COLO668 (cell line): ENCODE measurements around the gene TAS2R10.
"Not testable (repeated sequence)": the region's sequence is repeated elsewhere in the genome, so short reads cannot be mapped to it uniquely, and the experiment has no call there.

Experiments used
- DNase-seq: peaks from one replicate; lab custom pipeline; 2025; ENCODE audit not compliant: unreplicated experiment; lab: John Stamatoyannopoulos, UW

Gene TAS2R10, protein sequence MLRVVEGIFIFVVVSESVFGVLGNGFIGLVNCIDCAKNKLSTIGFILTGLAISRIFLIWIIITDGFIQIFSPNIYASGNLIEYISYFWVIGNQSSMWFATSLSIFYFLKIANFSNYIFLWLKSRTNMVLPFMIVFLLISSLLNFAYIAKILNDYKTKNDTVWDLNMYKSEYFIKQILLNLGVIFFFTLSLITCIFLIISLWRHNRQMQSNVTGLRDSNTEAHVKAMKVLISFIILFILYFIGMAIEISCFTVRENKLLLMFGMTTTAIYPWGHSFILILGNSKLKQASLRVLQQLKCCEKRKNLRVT

DNA sequence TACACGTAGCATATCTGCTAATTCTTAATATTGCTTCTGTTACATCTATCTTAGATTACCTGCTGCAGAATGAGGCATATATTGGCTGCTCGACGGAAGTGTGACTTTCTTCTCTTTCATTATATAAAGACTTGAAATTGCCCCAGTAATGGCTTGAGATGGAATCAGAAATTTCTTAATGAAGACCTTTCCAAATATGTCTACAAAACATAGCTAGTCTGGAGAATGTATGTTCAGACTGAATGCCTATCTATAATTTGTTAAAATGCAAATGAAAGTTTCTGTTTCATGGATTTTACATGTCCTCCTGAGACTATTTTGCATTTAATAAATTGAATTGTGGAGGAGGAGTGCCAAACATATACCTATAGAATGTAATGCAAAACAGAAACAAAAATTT is at the start of gene TAS2R10:
Gene TAS2R10 (minus strand): TSS at position 101 of the 400 bp plus-strand sequence. CDS start 89 bp downstream, at position 12.
- no peak for DNase-seq

DNA sequence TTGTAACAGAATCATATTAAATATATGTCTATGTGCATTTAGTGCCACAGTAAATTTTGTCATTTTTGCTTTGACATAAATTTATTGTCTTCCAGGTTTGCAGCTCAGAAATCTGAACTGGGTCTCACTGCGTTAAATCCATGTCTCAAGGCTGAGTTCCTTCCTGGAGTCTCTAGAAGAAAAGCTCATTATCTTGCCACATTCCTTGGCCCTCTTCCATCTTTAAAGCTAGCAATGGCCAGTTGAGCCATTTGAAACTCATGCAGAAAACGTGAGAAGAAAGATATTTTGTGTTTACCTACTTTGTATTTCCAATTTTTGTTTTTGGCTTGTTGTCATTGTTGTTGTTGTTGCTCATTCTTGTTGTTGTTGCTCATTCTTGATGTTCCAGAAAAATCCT is 47.2 kb upstream of the TAS2R10 start:
- DNase-seq: no peak

DNA sequence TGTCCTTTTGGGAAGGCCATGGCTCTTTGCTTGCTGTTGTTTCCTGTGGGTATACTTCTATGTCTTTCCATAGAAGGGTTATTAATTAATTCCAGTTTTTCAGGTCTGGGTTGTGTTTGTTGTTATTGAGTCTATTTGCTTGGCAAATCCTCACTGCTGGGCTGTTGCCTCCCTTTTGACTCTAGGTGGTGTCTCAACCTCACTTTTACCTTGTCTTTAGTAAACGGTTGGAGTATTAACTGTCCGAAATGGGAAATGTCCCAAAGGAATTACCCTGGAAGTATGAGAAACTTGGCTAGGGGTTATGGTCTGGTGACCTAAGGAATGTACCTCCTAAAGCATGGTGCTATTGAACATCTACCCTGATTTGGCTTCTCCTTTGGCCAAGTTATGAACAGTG is 41.2 kb upstream of the TAS2R10 start:
- no peak for DNase-seq

DNA sequence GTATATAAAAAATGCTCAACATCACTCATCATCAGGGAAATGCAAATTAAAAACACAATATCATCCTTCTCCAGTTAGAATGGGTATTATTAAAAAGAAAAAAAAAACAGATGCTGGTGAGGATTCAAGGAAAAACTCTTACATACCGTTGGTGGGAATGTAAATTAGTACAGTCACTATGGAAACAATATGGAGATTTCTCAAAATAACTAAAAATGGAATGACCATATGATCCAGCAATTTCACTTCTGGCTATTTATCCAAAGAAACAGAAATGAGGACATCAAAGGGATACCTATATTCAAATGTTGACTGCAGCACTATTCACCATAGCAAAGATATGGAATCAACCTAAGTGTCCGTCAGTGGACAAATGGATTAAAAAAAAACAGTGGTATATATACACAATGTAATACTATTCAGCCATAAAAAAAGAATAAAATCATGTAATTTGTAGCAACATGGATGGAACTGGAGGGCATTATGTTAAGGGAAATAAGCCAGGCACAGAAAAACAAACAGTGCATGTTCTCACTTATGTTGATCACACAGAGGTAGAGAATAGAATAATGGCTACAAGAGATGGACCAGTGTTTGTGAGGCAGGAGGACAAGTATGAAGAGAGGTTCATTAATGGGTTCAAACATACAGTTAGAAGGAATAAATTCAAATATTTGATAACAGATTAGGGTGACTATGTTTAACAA is 37.5 kb upstream of the TAS2R10 start:
- DNase-seq: no peak

DNA sequence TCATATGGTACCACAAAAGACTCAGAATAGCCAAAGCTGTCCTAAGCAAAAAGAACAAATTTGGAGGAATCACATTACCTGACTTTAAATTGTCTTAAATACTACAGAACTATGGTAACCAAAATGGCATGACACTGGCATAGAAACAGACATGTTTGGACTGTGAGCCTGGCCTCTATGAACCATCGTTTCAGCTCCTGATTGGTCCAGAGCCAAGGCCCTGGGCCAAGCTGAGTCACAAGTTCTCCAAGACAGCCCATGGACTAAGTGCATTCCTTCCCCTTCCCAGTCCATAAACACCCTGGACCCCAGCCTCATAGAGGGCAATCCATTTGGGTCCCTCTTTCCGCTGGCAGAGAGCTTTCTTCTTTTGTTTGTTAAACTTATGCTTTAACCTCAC is 35.2 kb upstream of the TAS2R10 start:
- no peak for DNase-seq

DNA sequence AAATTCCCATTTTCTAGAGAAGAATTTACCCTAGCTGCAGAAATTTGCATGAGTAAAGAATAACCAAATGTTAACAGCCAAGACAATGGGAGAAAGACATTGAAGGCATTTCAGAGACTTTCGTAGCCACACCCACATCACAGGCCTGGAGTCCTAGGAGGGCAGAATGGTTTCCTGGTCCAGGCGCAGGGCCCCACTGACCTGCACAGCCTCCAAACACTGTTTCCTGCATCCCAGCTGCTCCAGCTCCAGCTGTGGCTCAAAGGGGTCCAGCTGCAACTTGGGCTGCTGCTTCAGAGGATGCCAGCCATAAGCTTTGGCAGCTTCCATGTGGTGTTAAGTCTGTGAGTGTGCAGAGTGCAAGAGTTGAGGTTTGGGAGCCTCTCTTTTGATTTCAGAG is 29.6 kb upstream of the TAS2R10 start:
- no peak for DNase-seq

DNA sequence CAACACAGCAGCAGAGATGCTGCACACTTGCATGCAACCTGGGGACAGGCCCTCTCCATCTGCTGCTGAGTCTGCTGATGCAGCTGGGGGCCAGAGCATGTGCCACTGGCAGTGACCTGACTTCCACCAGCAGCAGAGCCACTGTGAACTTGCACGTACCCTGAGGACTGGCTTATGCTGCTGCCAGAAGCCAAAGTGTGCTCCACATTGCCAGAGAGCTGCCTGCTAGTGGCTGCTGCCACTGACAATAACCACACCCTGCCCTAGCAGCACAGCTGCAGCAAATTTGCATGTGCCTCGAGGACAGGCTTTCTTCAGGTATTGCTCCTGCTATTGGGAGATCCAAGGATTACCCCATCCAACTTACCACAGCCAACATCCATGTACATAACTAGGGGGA is 27.6 kb upstream of the TAS2R10 start:
- DNase-seq: no peak

DNA sequence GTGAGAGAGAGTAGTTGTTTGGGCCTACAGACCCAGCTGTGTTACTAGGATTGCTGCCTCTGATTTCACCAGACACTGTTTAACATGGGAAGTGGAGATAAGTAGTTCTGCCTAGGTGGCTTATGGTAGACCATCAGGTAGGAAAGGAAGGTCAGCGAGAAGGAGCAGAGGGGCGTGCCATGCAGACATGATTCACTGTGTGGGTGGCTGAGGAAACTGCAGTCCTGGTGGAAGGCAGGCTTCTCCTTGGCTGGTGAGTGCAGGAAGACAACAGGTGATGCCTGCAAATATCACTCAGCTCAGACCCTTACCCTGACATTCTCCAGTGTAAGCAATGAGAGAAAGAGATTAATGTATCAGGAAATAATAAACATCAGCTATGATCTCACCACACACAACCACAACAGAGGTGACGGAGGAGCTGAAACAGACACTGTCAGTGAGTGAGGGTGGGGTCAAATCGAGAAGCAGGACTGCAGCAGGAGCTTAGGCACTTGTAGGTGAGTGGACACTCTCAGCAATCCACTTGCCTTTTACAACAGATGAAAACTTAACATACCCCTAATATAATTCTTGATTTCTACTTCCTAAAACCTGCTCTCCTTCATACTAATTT is 25.2 kb upstream of the TAS2R10 start:
- no peak for DNase-seq

DNA sequence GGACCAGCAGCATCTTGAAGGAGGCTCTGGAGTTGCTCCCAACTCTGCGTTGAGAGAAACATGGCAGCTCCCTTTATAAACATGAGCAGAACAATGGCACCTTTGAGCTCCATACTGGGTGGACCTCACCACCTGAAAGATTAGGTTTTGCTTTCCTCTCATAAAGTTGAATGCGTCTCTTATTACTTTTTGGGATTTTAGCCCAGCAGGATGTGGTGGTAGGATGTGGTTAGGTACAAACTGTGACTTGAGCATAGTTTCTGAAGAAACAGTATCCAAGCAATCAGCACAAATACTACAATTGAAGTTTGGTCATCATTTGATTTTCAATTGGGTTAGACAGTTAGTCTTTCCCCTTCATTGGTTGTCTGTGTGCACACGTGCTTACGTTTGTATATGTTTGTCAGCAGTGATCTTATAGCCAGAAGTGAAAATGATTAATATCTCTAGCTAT is 23.3 kb upstream of the TAS2R10 start, which contains the start of gene PRR4:
Gene PRR4 (minus strand): TSS at position 51 of the 454 bp plus-strand sequence. CDS start 38 bp downstream, at position 13.
- DNase-seq: no peak

DNA sequence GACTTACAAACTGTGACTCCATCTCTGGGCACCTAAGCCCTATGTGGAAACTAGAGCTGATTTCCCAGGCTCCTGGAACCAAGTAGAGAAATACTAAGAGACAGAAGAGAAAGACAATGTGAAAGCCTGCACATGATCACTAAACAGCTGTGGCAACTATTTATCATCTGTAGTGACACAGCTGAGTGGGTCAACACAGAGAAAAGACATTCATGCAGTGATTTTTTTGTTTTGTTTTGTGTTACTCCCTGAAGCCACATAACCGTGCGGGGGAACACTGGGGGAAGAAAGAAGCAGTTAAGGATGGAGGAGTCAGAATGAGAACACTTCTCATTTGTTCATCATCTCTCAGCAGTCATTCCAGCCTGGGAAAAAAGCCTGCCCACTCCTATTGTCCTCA is 21.6 kb upstream of the TAS2R10 start:
- DNase-seq: no peak

DNA sequence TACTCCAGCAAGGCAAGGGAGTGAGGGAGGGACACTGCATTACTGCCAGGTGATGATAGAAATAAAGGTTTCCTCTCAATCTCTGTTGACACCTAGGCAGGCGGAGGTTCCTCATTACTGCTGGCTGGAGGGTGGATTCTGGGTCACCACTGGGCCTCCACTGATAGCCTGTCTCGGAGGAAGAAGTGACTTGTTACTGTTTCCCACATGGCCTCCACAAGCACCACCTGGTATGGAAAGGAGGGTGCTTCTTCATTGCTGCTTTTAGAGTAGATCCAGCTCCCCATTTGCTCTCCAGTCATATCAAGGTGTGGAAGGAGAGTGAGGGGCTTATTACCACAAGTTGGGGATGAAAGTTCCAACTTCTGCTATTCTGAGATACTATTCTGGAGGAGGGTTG is 16.7 kb upstream of the TAS2R10 start:
- DNase-seq: no peak

DNA sequence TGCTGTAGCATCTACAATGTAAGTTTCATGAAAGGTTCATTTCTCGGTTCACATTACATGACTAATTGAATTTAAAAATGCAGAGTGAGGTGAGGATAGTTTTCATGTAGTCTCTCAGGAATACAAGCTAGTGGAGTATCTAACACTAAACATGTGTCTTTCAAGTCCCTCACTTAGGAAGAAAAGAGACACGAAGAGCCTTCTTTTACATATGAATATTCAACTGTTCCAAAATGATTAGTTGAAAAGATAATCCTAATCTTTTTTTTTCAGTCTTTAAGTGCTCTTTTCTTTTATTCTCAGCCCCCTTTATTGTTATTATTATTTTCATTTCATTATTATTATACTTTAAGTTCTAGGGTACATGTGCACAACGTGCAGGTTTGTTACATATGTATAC is 12.3 kb upstream of the TAS2R10 start:
- DNase-seq: no peak

DNA sequence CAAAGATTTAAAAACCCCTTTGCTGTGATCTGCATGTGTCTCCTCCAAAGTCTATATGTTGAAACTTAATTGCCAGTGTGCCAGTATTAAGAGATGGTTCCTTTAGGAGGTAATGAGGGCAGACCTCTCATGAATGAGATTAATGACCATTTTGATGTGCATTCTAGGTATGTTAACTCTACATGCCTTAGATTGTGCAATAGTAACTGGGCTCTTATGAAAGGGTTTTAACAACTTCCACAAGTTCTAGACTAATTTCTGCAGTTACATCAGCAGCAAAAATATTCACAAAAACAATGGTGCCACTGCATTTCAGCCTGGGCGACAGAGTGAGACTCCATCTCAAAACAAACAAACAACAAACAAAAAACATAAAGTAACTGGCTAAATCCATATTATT is 3.8 kb upstream of the TAS2R10 start:
- no peak for DNase-seq

DNA sequence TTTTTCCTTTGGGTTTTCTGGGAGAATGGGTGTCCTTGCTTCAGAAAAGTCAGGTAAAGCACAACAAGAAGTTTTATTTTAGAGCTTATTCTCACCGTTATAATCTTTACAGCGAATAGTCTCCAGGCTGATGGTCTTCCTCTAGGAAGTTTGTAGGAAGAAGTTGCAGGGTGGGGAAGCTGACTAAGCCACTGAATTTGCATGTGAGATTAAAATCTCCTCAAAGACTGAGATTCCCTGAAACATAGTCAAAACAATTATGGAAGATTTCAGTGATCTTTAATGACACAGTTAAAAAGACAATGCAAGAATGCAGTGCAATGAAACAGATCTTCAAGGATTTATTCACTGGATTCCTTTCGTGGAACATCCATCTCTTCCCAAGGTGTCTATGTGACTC is 1.2 kb downstream of the TAS2R10 start:
- no peak for DNase-seq

DNA sequence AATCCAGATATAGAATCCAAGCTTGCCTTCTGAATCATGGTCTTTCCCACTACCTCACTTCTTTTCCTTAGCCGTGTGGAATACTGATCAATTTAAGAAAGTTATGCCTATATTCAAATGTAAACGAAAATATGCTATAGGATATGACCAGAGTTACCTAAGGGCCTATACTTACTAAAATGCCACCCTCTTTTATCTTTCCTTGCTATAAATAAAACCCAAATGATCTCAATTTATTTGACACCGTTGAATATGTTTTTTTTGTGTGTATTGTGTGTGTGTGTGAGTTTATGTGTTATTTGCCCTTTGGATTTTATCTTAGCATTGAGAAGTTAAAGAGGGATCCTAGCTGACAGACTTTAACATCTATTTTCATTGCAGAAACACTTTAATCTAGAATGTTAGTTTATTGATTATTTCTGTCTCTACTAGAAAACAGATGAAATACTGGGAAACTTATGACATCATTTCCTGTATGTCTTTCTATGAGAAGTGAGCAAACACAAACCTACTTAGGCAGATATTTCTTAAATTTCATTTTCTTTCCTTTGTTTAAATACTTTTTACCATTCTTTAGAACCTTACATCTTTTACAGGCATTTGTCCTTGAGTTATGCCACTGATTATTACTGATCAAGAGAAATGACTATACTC is 14.1 kb downstream of the TAS2R10 start:
- no peak for DNase-seq

DNA sequence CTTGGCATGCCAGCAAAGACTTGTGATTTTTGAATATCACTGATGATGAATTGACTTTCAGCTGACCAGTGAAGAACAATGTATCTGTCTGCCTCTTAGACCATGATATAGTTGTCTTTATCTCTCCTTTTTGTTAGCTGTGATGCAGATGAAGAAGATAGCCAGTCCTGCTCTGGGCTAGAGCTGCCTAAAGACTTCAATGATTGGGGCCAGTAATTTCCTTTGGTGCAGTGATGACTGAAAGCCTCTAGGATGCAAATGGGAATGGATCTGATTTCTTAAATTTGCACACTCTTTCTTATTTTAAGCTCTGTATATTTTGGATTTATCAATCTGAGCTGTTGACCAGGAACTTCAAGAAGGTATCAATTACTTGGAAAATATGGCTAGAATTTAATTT is 16.1 kb downstream of the TAS2R10 start, which contains the start of gene TAS2R9:
Gene TAS2R9 (minus strand): TSS at position 101 of the 400 bp plus-strand sequence. CDS start 93 bp downstream, at position 8.
- DNase-seq: no peak

DNA sequence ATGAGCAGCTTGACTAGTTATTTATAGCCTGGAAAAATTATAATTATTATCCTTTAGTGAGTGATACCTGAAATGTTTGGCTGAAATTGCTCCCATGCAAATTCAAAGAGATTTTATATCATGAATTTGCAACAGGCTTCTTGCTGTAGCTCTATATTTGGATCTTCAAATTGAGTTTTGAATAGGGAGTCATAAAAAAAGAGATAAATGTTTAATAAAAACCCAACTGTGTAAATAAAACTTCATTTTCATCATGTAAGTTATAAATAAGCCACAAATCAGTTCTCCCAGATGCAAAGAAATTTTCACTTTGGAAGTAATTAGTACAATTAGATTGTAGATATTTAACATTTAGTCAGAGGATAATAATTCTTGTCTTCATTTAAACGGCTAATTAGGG is 19.0 kb downstream of the TAS2R10 start, which contains the start of gene TAS2R8:
Gene TAS2R8 (minus strand): TSS at position 101 of the 400 bp plus-strand sequence. CDS start 306 bp downstream, outside the sequence.
- DNase-seq: no peak

DNA sequence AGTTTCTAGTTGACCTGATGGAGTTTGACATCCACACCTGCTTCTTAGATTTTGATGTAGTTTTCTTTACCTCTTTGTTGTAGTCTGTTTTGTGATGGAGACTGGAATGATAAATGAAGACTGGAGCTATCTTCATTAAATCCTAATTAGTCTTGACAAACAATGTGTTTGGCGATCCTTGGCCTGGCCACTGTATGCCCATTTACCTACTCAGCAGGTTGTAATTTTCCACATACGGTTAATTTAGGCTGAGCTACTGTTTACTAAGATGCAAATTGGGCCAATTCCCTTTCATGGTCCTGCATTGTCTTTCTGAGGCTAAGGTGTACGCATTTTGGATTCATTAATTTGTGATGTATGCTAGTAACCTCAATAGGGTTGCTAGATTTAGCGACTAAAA is 23.6 kb downstream of the TAS2R10 start, which contains the start of gene TAS2R7:
Gene TAS2R7 (minus strand): TSS at position 41 of the 400 bp plus-strand sequence. CDS start 57 bp downstream, outside the sequence.
- DNase-seq: no peak

DNA sequence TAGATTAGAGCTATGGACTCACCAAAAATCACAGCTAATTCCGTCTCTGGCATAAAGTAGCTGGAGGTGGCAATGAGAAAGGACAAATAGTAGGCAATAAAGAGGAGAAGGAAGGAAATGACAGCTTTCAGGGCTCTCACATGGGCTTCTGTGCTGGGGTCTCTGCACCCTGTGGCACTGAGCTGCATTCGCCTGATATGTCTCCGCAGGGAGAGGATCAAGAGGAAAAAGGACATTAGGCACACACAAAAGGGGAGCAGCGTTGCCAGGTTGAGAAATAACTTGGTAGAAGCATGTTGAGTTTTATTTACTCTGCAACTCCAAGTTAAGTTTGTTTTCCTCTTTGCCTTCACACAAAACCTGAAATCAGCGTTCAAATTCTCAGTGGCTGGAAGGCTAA is 24.4 kb downstream of the TAS2R10 start:
- no peak for DNase-seq

DNA sequence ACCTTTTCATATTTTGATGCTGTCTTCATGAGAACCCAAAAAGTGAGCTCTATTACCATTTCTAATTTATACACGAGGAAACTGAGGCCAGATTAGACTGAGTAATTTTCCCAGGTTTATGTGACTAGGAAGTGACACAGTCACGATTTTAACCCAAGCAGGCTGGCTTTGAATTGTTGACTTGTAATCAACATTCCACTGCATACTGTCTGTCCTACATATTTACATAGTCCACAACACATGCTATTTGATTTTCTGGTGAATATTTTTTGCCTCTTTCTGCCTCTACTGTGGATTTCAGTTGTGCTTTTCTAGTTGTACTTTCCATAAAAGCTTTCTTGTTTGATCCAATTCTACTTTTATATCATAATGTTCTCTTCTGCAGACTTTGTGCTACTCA is 31.9 kb downstream of the TAS2R10 start:
- DNase-seq: no peak

DNA sequence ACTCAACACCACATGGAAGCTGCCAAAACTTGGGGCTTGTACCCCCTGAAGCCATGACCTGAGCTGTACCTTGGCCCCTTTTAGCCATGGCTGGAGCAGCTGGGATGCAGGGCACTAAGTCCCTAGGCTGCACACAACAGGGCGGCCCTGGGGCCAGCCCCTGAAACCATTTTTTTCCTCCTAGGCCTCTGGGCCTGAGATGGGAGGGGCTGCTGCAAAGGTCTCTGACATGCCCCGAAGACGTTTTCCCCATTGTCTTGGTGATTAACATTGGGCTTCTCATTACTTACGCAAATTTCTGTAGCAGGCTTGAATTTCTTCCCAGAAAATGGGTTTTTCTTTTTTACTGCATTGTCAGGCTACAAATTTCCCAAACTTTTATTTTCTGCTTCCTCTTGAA is 34.4 kb downstream of the TAS2R10 start:
- not testable (repeated sequence) for DNase-seq
